Transverse colon (tissue), 4 donors: Measurements from ENCODE around the gene CREB5.

ENCODE experiments used
- POLR2AphosphoS5 ChIP-seq, 3 donors: sonication (generic); formaldehyde crosslinking; IDR thresholded peaks; one replicate each; pipeline ENCODE4 v1.6.1; 2016; ENCODE audit warnings: antibody characterized with exemption in 3 of 3
- TF ChIP-seq, protein P1 (sequence below), 5 experiments: fragments of 200-600 bp in 3 of 5; fragments of 450-650 bp in 2 of 5; sonication (generic) in 3 of 5; IDR thresholded peaks; 1 replicate in 2 of 5; 2 replicates in 3 of 5; pipeline ENCODE4 v1.5.1; 2016 to 2017; ENCODE audit warnings: antibody characterized with exemption in 5 of 5, inconsistent platforms in 3 of 5, mild to moderate bottlenecking in 2 of 5, moderate library complexity in 1 of 5

DNA sequence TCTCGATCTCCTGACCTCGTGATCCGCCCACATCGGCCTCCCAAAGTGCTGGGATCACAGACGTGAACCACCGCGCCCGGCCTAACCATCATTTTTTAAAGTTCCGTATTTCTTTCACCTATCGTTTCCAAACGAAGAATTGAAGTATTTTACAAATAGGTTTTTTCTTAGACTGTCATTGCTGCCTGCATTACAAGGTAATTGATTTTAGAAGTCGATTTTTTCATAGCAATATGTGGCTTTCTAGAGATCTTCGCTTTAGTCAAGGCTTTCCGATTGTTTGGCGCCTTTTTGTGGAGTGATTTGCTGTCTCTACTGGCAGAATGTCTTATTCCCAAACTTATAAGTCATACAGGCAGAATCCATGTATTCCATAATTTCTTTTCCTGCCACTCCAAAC, 436.6 kb downstream of the CREB5 start:
- TF ChIP-seq, protein P1, sequence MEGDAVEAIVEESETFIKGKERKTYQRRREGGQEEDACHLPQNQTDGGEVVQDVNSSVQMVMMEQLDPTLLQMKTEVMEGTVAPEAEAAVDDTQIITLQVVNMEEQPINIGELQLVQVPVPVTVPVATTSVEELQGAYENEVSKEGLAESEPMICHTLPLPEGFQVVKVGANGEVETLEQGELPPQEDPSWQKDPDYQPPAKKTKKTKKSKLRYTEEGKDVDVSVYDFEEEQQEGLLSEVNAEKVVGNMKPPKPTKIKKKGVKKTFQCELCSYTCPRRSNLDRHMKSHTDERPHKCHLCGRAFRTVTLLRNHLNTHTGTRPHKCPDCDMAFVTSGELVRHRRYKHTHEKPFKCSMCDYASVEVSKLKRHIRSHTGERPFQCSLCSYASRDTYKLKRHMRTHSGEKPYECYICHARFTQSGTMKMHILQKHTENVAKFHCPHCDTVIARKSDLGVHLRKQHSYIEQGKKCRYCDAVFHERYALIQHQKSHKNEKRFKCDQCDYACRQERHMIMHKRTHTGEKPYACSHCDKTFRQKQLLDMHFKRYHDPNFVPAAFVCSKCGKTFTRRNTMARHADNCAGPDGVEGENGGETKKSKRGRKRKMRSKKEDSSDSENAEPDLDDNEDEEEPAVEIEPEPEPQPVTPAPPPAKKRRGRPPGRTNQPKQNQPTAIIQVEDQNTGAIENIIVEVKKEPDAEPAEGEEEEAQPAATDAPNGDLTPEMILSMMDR (IDR thresholded peaks at IDR 0.05) = no peak
- TF ChIP-seq POLR2AphosphoS5 (IDR thresholded peaks at IDR 0.05) = no peak
